Stromal cell of bone marrow (primary cell): Measurements from ENCODE around the gene TMTC4.
"Not testable (repeated sequence)": the region's sequence is repeated elsewhere in the genome, so short reads cannot be mapped to it uniquely, and the experiment has no call there.

Experiments used
- DNase-seq: peaks from one replicate; pipeline ENCODE4 v3.0.0-alpha.2; 2012; ENCODE audit warnings: low read depth

The TMTC4 gene, protein sequence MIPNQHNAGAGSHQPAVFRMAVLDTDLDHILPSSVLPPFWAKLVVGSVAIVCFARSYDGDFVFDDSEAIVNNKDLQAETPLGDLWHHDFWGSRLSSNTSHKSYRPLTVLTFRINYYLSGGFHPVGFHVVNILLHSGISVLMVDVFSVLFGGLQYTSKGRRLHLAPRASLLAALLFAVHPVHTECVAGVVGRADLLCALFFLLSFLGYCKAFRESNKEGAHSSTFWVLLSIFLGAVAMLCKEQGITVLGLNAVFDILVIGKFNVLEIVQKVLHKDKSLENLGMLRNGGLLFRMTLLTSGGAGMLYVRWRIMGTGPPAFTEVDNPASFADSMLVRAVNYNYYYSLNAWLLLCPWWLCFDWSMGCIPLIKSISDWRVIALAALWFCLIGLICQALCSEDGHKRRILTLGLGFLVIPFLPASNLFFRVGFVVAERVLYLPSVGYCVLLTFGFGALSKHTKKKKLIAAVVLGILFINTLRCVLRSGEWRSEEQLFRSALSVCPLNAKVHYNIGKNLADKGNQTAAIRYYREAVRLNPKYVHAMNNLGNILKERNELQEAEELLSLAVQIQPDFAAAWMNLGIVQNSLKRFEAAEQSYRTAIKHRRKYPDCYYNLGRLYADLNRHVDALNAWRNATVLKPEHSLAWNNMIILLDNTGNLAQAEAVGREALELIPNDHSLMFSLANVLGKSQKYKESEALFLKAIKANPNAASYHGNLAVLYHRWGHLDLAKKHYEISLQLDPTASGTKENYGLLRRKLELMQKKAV

DNA sequence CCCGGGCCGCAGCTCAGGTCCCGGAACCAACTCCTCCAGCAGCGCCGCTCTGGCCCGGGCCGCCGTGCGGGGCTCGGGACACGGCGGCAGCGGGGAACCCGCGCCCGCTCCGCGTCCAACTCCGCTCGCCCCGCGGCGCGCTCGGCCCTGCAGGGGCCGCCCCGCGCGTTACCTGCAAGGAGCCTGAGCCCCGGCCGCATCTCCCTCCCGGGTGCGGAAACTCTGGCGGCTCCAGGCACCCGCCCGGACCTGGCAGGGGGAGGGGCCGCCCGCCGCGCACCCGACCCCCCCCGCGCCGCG, at the start of gene TMTC4:
TSS of gene TMTC4 (minus strand) at position 224 of the 300 bp plus-strand sequence. CDS start 4,433 bp downstream, outside the sequence.
- no peak for DNase-seq

DNA sequence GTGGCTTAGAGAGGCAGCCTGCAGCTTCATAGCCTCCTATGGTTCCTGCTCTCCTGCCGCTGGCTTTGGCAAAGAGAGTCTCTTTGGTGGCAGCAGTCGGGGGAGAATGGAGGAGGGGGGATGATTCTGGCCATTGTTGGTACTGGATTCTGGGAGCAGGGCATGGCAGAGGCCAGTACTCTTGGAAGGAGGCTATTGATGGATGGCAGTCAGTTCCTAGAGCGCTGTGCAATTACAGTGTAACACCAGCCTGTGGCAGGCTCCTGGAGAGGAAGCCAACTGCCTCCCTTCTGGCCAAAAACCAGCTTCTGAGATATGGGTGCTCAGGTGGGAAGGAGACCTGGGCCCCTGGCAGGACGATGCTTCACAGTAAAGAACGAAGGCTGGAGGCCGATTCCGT, 47.9 kb upstream of the TMTC4 start:
- no peak for DNase-seq

DNA sequence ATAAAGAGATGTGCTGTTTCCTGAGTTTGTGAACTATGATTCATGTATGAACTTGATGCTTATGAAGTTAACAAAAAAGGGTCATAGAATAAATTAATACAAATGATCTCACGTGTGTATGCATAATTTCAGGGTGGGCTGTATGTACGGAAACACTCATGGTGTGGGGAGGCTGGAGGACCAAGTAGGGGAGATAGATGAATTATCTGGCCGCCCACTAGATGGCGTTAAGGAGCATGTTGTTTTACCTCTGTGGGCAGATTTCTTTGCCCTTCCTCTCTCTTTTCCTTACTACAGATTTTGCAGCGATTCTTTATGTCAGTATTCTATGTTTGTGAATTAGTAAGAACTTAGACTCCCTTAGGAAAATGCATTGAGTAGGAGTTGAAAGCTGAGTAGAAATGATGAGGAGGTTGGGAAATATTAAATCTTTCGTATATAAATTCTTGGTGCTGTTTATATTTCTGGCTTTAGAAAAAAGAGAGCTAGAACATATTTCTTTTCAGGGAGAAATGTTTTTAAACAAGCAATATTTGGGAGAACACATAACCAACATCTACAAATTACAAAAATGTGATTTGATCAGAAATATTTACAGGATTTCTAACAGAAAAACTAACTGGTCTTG, 47.4 kb upstream of the TMTC4 start:
- DNase-seq, result peak; percentile 36

DNA sequence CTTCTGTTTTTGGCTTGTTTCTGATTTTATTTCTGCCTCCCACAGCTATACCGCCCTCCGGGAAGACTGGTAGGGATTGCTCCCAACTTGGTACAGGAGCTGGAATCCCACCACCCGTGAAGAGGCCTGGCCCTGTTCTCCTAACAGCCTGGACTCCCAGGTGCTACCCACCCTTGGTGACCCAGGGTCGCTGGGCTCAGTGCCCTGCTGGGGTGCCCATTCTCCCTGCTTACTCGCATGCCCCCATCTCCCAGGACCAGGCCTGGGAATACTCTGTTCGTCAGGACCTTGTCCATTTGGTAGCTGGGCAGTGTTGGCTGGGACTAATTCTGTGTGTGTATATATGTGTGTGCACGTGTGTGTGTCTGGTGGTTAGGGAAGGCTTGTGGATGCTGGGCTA, 41.0 kb upstream of the TMTC4 start:
- no peak for DNase-seq

DNA sequence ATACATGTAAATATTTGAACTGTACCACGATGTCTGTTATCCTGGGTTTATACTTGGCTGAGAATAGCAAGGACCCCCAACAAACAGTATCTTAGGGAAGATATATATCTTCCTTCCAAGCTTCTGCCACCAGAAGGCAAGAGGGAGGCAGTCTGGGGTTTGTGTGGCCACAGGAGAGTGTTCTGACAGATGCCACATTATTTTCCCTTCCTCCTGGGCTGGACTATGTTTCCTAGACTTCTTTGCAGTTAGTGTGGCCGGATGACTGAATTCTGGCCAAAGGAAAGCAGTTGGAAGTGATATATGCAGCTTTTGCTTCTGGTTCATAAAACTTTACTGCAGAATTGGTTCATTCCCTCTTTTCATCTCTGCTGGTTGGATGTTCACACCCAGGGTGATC, 39.9 kb upstream of the TMTC4 start:
- no peak for DNase-seq

DNA sequence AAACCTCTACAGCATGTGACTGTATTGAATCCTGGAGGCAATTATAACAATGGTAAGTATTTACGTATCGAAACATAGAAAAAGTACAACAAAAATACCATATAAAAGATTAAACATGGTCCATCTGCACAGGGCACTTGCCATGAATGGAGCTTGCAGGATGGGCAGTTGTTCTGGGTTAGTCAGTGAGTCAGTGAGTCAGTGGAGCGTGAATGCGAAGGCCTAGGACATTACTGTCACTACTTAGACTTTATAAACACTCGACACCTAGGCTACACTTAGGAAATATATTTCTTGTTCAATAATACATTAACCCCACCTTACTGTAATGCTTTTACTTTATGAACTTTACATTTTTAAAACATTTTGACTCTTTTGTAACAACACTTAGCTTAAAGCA, 35.6 kb upstream of the TMTC4 start:
- DNase-seq, result no peak

DNA sequence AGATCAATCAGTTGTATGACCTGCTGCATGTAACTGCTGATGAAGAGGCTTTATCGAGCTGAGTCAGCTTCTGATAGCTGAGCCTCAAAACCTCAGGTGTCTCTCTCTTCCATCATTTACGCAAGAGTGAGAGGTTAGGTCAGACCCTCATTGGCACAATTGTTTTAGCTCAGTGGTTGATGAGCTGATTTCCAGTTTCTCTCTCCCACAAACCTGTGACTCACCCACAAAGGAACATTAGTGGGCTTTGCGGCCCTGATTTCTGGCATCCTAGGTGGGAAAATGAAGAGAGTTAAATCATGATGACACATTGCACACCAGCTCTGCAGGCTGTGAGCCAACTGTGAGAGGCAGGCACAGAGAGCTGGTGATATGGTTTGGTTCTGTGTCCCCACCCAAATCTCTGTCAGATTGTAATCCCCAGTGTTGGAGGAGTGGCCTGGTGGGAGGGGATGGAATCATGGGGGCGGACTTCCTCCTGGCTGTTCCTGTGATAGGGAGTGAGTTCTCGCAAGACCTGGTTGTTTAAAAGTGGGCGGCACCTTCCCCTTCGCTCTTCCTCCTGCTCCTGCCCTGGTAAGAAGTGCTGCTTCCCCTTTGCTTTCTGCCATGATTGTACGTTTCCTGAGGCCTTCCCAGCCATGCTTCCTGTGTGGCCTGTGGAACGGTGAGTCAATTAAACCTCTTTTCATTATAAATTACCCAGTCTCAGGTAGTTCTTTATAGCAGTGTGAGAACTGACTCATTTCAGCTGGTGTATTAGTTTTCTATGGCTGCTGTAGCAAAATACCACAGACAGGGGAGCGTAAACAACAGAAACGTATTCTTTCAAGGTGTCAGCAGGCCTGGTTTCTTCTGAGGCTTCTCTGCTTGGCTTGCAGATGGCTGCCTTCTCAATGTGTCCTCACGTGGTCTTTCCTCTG, 33.5 kb upstream of the TMTC4 start:
- DNase-seq, result peak; percentile 3

DNA sequence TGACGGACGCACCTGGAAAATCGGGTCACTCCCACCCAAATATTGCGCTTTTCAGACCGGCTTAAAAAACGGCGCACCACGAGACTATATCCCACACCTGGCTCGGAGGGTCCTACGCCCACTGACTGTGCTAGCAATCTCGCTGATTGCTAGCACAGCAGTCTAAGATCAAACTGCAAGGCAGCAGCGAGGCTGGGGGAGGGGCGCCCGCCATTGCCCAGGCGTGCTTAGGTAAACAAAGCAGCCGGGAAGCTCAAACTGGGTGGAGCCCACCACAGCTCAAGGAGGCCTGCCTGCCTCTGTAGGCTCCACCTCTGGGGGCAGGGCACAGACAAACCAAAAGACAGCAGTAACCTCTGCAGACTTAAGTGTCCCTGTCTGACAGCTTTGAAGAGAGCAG, 23.7 kb upstream of the TMTC4 start:
- not testable (repeated sequence) for DNase-seq

DNA sequence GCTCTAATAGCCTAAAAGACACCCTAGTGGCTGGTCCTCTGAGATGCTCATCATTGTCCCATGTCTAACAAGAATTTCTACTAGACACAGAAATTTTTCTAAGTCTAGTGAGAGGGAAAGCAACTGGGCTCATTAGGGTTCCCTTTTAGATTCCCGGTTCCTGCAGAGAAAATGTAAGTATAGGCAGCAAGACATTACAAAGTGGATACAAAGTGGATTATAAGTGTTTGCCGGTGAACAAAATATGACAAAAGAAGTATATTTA, 20.8 kb upstream of the TMTC4 start:
- DNase-seq, result no peak

DNA sequence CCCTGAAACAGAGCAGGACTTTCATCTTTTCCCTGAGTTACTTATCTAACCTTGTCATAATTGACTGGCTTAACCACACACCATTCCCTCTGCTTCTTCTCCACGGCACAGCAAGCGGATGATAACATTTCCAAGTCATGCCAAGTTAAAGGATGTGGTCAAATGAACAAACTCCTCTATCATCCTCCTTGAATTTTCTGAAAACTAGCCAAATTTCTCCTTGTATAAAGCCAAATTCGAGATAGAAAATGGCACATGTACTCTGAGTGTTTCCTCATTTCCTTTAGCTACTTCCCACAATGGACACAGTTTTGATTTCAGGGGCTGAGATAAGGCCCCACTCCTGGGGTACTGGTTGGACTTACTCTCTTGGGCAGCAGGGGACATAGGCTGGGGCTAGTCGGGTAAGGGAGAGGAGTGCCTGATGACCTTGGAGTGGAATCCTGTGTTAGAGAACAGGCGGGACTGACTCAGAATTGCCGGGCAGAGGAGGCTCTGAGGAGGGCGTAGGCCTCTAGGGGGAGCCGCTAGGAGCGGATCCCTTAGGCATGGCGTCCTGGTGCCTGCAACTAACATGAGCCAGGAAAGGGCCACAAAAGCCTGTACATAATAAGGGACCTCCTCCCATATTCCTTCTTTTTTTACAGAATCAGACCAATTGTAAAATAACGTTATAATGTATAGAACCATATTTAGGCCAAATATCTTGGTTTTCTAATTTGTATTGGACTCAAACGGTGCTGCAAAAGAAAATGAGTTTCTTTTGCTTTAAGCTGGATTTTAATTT, 20.3 kb upstream of the TMTC4 start:
- DNase-seq, result peak; percentile 59

DNA sequence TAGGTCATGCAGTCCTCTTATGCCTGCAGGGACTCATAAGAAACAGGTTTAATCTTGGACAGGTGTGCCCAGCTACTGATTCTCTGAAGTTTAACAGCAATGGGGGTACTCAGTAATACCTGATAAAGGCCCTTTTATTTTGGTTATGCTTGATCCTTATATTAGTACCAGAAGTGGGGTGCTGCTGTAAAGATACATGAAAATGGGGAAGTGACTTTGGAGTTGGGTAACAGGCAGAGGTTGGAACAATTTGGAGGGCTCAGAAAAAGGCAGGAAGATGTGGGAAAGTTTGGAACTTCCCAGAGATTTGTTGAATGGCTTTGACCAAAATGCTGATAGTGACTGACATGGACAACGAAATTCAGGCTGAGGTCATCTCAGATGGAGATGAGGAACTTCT, 14.6 kb upstream of the TMTC4 start:
- DNase-seq, result no peak

DNA sequence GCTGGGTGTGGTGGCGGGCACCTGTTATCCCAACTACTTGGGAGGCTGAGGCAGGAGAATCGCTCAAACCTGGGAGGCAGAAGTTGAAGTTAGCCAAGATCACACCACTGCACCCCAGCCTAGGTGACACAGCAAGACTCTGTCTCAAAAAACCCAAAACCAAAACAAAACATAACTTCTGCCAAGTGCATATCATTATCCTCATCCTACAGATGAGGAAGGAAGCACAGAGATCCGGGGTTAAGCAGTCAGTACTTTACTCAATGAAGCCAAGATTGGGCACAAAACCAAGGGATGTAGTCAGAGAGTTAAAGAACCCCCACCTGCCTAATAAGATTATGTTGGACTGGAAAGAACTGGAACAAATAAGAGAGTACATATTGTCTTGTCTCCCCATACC, 5.5 kb upstream of the TMTC4 start:
- DNase-seq, result no peak

DNA sequence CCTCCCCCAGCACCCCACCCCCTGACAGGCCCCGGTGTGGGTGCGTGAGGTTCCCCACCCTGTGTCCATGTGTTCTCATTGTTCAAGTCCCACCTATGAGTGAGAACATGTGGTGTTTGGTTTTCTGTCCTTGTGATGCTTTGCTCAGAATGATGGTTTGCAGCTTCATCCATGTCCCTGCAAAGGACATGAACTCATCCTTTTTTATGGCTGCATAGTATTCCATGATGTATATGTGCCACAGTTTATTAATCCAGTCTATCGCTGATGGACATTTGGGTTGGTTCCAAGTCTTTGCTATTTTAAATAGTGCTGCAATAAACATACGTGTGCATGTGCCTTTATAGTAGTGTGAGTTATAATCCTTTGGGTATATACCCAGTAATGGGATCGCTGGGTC, 2.5 kb upstream of the TMTC4 start:
- DNase-seq, result not testable (repeated sequence)

DNA sequence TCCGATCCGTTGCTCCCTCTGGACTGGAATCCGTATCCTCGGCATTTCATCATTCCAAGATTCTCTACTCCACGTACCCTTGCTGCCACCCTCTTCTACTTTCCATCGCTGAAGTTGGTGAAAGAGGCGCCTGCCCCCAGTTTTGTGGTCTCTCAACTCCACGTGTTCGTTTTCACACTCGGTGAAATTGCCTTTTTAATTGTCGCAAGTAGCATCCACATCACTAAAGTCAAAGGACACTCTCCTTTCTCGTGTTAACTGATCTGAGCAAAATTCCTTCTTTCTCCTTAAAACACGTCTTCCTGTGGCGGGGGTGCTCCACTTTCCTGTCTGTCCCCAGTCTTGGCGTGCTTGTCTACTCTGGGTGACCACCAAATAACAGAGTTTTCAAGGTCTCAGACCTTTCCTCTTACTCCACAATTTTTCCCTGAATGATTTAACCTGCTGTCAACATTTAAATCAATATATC, 1.1 kb upstream of the TMTC4 start:
- DNase-seq, result no peak

DNA sequence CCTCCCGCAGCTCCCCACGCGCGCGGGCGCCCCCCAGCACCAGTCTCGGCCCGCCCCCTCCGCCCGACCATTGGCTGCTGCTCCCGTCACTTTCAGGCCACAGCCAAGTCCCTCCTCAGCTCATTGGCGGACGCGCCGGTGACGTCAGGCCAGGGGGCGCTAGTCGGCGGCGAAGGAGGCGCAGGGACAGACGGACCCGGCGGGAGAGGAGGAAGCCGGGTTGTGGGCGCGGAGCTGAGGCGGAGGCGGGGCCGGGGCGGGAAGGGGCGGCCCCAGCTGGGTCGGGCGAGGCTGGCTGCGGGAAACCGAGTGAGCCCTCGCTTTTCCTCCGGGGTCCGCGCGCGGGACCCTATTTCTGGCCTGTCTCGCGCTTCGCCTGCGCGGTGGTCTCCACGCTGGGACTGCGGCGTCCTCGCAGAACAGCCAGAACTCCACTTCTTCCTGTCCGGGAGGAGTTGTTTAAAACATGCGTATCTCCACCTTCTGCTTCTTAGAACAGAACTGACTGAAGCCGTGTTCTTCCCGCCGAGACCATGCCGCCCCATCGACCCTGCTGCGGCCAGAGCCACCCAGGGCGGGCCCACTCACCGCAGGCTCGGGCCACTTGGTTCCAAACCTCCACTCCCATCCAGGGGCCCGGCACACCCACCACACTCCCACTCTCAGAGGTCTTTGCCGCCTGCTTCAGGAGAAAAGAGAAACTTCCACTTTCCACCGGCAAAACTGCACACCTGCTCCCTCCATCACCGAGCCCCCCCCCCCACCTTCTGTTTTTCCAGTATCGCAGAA, 471 bp upstream of the TMTC4 start:
- DNase-seq, result peak; percentile 95

DNA sequence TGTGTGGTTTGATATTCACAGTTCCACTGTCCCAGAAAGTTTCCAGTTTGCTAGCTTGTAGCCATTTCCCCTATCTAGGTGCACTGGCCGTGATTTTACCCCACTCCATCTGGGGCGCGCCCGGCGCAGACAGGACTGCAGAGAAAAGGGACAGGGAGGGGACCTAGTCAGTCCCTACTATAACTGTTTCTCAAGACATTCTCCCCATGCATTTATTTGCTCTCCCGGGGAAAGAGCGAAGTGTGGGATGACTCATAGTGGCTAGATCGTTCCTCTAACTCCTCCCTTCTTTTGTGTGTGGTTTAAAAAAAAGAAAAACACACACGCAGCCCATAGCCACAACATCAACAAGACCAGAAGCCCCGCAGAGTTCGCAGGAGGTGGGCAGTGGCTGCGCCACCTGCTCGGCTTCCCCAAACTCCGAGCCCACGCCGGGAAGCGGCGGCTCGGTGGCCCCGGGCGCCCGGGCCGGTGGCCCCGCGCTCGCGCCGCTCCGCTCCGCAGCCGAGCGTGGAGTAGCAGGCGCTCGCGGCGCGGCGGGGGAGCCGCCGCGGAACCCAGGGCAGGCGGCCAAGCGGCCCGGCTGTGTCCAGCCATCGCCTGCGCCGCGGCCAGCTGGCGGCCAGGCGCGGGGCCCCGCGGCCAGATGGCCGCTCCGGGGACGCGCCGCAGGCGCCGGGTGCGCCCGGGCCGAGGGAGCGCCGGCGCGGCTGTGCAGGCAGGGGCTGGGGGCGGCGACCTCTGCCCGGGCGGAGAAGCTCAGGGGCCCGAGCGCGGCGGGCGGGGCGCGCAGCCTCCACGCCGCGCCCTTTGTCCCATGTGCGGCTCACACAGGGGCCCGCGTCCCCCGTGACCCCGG, 653 bp downstream of the TMTC4 start:
- peak; percentile 64 for DNase-seq

DNA sequence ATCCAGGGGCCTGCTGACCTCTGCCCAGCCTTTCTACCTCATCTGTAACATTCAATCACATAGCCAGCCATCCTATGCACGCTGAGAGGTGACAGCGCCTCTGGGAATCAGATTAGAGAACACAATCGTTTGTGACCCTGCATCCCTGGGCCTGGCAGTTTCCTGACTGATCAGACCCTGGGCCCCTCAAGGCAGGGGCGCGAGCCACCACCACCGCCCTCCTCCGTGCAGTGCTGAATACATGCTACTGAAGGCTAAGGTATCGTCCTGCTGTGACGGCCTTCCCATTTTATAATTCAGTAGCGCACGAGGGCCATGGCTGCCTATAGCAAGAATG, 1.3 kb downstream of the TMTC4 start:
- DNase-seq, result no peak

DNA sequence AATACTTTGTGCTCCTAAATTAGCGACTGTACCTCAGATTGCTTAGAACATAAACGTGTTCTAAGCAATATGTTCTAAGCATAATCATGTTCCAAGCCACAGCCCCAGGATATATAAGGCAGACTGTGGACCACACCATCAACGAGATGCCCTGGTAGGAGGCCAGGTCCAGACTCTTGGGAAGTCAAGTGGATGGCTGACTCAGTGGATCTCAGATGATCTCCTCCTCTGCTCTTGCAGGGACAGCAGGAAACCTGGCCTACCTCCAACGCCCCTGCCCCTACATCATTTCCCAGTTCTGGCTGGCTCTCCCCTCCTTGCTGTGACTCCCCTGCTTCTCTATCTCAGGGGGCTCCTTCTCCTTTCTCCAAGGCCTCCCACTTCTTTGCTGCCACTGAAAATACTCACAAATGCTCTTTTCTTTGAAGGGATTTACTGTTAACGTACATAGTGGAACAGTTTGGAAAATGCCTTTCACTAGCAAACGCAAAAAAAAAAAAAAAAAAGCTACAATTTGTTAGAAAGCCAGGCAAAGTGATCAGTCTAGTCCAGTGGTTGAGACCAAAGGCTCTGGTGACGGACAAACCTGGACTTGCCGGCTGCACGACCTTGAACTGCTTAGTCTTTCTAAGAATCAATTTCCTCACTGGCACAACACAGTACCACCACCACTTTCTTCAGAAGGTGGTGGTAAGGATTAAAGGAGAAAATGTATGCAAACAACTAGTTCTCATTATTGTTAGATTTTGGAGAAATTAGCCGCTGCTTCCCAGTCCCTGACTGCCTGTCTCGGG, 3.0 kb downstream of the TMTC4 start:
- no peak for DNase-seq

DNA sequence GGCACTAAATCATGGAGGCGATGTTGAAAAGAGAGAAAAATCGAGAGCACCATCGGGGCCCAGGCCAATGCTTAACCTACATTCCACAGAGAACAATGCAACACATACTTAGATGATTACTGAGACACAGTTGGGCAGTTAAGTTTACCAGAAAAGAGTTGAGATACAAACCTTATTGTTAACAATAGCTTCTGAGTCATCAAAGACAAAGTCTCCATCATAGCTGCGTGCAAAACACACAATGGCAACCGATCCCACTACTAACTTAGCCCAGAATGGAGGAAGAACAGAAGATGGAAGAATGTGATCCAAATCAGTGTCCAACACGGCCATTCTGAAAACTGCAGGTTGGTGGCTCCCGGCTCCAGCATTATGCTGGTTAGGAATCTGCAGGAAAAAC, 6.2 kb downstream of the TMTC4 start:
- DNase-seq, result no peak
